ENCODE measurements around the gene SLFN11. TPM values are rescaled to one million over a fixed set of nuclear protein-coding genes. Genes with fewer than 3 reads are reported as not detected.

The SLFN11 gene
- total and polyA plus RNA-seq, 9 of the 15 experiments (the other 6 are each of a cell fraction or from before 2014, with no cell fraction given), result 0.04 to 0.21 TPM; not detected in 7

DNA sequence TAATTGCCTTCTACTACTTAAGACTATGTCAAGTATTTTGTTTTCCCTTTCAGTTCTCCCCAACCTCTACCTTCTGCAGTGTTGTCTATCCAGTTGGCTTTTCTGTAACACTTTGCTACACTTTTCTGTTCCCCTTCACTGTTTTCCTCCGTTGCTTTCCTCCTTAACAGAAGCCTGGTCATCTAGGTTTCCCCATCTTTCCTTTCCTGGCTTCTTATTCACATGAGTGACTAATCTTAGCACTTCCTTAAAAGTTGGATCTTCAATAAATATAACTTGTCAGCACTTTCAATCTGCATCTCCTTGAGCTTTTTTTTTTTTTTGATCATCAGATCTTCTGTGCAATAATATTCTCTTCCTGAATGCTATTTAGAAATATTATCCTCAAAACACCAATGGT is 2.8 kb upstream of the SLFN11 start:
- Histone ChIP-seq H3K36me3 (ENCODE audit: control insufficient read depth, insufficient read depth, low read length) (no peaks in the 10 kb centered on the region), H3K4me1 (replicated peaks in 1 of 2; ENCODE audit: control insufficient read depth in 2 of 2, insufficient read depth in 2 of 2, low read length in 2 of 2) (peaks cover 0 to 8% of the 10 kb centered on the region in 2 experiments; a peak in 2 of 5 replicates), H3K9me1 (ENCODE audit: control insufficient read depth, insufficient read depth, low read length) (no peaks in the 10 kb centered on the region), H3K27me3 (ENCODE audit: control insufficient read depth in 2 of 2, insufficient read depth in 2 of 2, low read length in 2 of 2) (peaks cover 13 to 16% of the 10 kb centered on the region in 2 experiments; a peak in 3 of 5 replicates), H3K9me3 (replicated peaks; ENCODE audit: control insufficient read depth, insufficient read depth, low read depth, low read length) (no peaks in the 10 kb centered on the region), H3K79me2 (ENCODE audit: control insufficient read depth, insufficient read depth, low read length) (no peaks in the 10 kb centered on the region), H4K20me1 (replicated peaks; ENCODE audit: control insufficient read depth, insufficient read depth, low read length) (no peaks in the 10 kb centered on the region), H3K9ac (ENCODE audit: insufficient read depth in 1 of 2, low read depth in 2 of 2, low read length in 2 of 2) (no peak overlapping the region), H3K27ac (ENCODE audit: extremely low read depth, low read depth, low read length) (no peak overlapping the region), H2AFZ (ENCODE audit: low read depth, low read length) (no peak overlapping the region), H3K4me3 (no peak overlapping the region), H3K4me2 (ENCODE audit: insufficient read depth, low read length) (no peak overlapping the region)
- ATAC-seq, result no peak
- TF ChIP-seq ZNF165 (CRISPR knock-in tag; IDR thresholded peaks at IDR 0.05; ENCODE audit: borderline replicate concordance), result no peak
- TF ChIP-seq, protein P1, sequence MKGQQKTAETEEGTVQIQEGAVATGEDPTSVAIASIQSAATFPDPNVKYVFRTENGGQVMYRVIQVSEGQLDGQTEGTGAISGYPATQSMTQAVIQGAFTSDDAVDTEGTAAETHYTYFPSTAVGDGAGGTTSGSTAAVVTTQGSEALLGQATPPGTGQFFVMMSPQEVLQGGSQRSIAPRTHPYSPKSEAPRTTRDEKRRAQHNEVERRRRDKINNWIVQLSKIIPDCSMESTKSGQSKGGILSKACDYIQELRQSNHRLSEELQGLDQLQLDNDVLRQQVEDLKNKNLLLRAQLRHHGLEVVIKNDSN (CRISPR knock-in tag; IDR thresholded peaks at IDR 0.05), result no peak
- 0 out of 2 replicates have a peak, but pooled peaks have one; percentile 29 for TF ChIP-seq MAFG (tag; conservative IDR thresholded peaks at IDR 0.05)
- TF ChIP-seq SLC30A9 (CRISPR knock-in tag; IDR thresholded peaks at IDR 0.05), result no peak
- no peak for TF ChIP-seq STAT5B (CRISPR knock-in tag; IDR thresholded peaks at IDR 0.05)
- TF ChIP-seq, protein P2, sequence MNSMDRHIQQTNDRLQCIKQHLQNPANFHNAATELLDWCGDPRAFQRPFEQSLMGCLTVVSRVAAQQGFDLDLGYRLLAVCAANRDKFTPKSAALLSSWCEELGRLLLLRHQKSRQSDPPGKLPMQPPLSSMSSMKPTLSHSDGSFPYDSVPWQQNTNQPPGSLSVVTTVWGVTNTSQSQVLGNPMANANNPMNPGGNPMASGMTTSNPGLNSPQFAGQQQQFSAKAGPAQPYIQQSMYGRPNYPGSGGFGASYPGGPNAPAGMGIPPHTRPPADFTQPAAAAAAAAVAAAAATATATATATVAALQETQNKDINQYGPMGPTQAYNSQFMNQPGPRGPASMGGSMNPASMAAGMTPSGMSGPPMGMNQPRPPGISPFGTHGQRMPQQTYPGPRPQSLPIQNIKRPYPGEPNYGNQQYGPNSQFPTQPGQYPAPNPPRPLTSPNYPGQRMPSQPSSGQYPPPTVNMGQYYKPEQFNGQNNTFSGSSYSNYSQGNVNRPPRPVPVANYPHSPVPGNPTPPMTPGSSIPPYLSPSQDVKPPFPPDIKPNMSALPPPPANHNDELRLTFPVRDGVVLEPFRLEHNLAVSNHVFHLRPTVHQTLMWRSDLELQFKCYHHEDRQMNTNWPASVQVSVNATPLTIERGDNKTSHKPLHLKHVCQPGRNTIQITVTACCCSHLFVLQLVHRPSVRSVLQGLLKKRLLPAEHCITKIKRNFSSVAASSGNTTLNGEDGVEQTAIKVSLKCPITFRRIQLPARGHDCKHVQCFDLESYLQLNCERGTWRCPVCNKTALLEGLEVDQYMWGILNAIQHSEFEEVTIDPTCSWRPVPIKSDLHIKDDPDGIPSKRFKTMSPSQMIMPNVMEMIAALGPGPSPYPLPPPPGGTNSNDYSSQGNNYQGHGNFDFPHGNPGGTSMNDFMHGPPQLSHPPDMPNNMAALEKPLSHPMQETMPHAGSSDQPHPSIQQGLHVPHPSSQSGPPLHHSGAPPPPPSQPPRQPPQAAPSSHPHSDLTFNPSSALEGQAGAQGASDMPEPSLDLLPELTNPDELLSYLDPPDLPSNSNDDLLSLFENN (IDR thresholded peaks at IDR 0.05; ENCODE audit: low read depth in 2 of 2, low read length in 2 of 2), result no peak
- no peak for TF ChIP-seq HDGF (IDR thresholded peaks at IDR 0.05)
- TF ChIP-seq ZNF316 (IDR thresholded peaks at IDR 0.05), result peak; percentile 78
- no peak for TF ChIP-seq CXXC5 (CRISPR knock-in tag; IDR thresholded peaks at IDR 0.05)
- TF ChIP-seq C11orf30 (IDR thresholded peaks at IDR 0.05; ENCODE audit: low read depth), result peak; percentile 34; the same call in 1 of the 2 replicates
- TF ChIP-seq MAFF (IDR thresholded peaks at IDR 0.05; ENCODE audit: low read length), result peak; percentile 21; the same call in 1 of the 2 replicates
- POLR2A ChIA-PET, result interaction anchor here (0.6 kb wide), 1 partner anchor 13 kb away, joined by 3 read pairs; no protein-coding TSS in a partner anchor
- FAIRE-seq, result no peak
- CTCF ChIA-PET (ENCODE audit: low intra/inter-chr PET ratio), result no interaction called here
- WGBS (ENCODE audit: insufficient coverage, low coverage, missing lambda C conversion rate), result 0% methylated on average over 1 of the region's 1 CpG
- BruUV-seq (replicated peaks), result no TSS peak
- intact Hi-C loops (cut with micrococcal nuclease), result no loop called here
- in situ Hi-C loops (cut with MboI), result no loop called here
- no peak for DNase-seq (ENCODE audit: extremely low read depth in 1 of 4, low spot score in 3 of 4)

Measured in K562 (cell line).